DMS53 treated with DMSO at 0.1 percent for 48 hours (cell line): ENCODE results near the gene ADGRE1.
"Not testable (repeated sequence)": the region's sequence is repeated elsewhere in the genome, so short reads cannot be mapped to it uniquely, and the experiment has no call there.

Source experiments
- DNase-seq: peaks from one replicate; lab custom pipeline; 2025; ENCODE audit not compliant: unreplicated experiment; lab: John Stamatoyannopoulos, UW

ADGRE1 gene

GRCh38 chr19:6887316-6887715 is at the start of gene ADGRE1:
Gene ADGRE1 (plus strand): TSS chr19:6887579. CDS start chr19:6887609, 30 bp downstream.
- DNase-seq: no peak

DNA sequence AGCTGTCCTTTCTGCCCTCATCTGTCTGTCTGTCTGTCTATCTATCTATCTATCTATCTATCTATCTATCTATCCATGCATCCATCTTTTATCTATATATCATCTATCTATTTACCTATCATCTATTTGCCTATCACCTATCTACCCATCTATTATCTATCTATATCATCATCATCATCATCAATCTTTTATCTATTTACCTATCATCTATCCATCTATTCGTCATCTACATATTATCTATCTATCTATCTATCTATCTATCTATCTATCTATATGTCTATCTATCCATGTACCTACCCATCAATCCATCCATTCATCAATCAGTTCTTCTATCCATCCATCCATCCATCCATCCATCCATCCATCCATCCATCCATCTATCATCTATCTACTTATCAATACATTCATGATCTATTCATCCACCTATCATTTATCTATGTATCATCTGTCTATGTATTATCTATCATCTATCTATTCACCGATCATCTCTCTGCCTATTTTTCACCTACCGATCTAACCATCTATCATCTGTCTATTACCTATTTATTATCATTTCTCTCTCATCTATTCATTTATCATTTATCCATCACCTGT is 49.2 kb upstream of the ADGRE1 start:
- DNase-seq: no peak

DNA sequence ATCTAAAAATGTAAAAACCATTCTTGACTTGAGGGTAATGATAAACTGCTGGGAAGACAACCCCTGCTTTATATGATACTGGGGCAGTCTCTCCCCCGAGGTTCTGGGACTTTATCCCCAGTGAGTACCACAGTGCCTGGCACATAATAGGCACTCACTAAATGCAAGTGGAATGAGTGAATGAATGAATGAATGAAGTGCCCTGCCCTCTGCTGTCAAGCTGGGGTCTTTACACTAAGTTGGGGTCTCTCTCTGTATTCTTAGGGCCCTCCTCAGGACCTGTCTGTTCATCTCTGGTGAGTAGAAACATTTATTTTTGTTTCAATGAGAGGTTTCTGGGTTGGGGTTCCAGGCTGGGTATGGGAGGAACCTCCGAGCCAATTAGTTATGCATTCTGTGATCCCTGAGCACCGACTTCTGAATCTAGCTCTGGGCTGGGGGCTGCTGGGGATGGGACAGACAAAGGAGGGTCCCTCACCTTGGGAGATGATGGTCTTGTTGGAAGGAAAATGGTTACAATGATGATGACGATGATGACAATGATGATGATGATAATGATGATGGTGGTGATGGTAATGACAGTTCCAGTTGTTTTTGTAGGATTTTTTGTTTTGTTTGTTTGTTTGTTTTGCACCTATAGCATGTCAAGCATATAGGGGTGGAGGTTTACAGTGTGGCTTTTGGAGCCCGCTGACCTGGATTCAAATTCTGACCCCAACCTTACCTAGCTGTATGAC is 44.3 kb upstream of the ADGRE1 start:
- no peak for DNase-seq

DNA sequence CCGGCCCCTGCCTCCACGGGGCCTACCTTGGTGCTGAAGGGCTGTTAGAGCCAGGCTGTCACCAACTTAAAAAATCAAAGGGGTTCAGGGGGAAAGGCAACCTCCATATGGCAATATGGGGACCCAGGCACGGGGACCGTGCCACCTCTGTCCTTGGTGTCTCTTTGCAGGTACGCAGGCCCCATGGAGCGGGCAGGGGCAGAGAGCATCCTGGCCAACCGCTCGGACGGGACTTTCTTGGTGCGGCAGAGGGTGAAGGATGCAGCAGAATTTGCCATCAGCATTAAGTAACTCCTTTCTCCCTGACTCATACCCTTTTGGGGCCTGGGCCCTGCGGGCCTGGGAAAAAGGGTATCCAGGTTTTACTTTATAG is 39.6 kb upstream of the ADGRE1 start:
- no peak for DNase-seq

- no peak for DNase-seq
Measured at GRCh38 chr19:6848986-6849385, 38.4 kb upstream of the ADGRE1 start.

GRCh38 chr19:6849876-6850275 is 37.5 kb upstream of the ADGRE1 start:
- DNase-seq: no peak

DNA sequence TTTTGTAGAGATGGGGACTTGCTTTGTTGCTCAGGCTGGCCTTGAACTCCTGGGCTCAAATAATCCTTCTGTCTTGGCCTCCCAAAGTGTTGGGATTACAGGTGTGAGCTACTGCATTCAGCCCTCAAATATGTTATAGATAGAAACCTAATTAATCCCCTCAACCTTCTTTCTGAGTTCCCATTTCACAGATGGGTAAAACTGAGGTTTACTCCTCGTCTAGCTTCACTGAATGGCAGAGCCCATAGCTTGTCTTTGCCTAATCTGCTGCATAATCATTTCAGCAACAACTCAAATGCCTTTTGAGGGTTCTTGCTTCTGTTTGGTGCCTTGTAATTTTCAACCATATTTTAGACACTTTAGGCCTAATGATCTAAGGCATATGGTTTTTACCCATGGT is 36.0 kb upstream of the ADGRE1 start:
- no peak for DNase-seq

DNA sequence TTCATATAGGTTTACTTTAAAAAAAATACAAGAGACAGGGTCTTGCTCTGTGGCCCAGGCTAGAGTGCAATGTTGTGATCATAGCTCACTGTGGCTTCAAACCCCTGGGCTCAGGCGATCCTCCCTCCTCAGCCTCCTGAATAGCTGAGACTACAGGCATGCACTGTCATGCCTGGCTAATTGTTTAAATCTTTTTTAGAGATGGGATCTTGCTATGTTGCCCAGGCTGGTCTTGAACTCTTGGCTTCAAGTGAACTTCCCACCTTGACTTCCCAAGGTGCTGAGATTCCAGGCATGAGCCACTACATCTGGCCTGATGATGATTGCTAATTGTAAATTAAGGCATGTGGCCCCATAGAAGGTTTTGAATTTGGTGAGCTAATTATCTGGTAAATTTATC is 35.4 kb upstream of the ADGRE1 start:
- DNase-seq: no peak

GRCh38 chr19:6853868-6854267 is 33.5 kb upstream of the ADGRE1 start:
- no peak for DNase-seq

DNA sequence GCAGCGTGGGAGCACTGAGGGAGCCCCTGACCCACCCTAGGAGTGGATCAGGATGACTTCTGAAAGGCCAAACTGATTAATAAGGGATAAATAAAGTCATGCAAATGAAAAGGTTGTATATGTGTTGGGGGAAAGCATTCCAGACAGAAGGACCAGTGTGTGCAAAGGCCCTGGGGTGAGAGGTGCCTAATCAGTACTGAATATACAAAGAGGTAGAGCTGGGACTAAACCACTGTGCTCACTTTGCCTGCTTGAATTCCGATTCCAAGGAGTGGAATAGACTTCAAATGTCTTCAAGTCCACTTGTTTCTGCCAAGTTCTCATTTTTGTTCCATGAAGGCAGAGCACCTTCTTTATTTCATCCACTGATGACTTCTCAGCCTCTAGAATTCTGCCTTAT is 32.6 kb upstream of the ADGRE1 start:
- DNase-seq: no peak

DNA sequence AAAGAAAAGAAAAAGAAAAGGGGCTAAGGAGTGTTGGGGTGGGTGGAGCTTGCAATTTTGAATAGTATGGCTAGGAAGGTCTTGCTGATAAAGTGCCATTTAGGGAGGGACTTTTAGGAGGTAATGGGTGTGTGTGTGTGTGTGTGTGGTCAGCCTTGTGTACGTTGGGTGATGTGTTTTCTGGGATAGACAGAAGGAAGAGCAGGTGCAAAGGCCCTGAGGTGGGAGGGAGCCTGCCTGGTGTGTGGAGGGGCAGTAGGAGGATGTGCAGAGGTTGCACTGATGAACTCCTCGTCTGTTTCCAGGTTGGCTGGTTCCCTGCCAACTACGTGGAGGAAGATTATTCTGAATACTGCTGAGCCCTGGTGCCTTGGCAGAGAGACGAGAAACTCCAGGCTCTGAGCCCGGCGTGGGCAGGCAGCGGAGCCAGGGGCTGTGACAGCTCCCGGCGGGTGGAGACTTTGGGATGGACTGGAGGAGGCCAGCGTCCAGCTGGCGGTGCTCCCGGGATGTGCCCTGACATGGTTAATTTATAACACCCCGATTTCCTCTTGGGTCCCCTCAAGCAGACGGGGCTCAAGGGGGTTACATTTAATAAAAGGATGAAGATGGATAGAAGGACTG is 30.5 kb upstream of the ADGRE1 start:
- no peak for DNase-seq

- no peak for DNase-seq
Measured at GRCh38 chr19:6861683-6862286, 25.6 kb upstream of the ADGRE1 start.

- DNase-seq: peak; percentile 29
Measured at GRCh38 chr19:6862673-6863078, 24.7 kb upstream of the ADGRE1 start.

- DNase-seq: no peak
Measured at GRCh38 chr19:6864325-6864940, 22.9 kb upstream of the ADGRE1 start.

GRCh38 chr19:6865849-6866248 is 21.5 kb upstream of the ADGRE1 start:
- no peak for DNase-seq

DNA sequence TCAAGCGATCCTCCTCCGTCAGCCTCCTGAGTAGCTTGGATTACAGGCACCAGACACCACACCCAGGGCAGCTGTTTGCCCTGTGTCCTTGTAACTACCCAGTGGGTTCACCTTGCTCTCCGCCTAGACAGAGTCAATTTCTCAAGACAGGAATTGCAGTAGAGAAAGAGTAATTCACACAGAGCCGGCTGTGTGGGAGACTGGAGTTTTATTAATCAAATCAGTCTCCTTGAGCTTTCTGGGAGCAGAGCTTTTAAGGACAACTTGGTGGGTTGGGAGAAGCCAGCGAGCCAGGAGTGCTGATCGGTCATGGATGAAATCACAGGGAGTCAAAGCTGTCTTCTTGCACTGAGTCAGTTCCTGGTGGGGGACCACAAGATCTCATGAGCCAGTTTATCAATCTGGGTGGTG is 20.6 kb upstream of the ADGRE1 start:
- DNase-seq: no peak

DNA sequence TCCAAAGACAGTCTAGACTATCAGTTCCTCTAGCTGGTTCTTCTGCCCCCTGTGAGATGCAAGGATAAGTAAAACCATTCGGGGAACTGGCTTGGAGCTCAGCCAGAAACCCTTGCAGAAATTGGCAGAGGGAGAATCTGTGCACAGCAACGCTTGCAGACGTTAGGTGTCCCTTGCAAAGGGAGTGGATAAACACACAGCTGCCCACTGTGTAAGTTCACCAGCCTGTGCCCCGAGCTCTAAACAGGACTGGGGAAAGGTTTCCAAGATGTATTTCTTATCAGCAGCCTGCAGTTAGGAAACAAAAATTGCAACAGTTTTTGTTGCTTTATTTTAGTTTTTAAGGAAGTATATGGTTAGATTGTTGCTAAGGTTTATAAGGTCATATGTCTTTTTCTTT is 19.0 kb upstream of the ADGRE1 start:
- no peak for DNase-seq

GRCh38 chr19:6869151-6869882 is 18.1 kb upstream of the ADGRE1 start:
- not testable (repeated sequence) for DNase-seq

DNA sequence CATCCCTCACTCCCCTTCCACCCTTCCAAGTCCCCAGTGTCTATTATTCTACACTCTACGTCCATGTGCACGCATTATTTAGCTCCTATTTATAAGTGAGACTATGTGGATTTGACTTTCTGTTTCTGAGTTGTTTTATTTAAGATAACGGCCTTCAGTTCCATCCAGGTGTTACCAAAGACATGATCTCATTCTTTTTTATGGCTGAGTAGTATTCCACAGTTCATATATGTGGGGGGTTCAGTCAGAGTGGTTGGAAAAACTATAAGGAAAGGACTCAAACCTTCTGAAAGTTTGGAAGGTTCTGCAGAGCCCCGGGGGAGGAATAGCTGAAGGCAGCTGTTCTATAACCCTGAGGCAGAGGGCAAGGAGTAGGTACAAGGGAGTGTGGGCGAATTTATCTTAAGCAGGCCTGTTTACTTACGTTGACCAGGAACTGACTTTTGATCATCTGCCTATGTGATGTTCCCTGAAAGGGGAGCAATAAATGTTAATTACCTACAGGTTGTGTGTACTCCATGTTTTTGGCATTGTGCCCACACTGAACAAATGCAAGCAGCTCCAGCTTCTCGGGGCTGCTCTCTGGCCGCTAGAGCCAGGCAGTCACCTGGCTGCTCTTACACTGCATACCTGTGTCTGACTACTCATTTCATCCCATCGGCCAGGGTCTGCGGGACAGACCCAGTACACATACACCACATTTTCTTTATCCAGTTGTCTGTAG is 13.5 kb upstream of the ADGRE1 start:
- DNase-seq: no peak

- no peak for DNase-seq
Measured at GRCh38 chr19:6875218-6875617, 12.2 kb upstream of the ADGRE1 start.
